Caco-2 (cell line): ENCODE data around the gene TRIM56. TPM values are rescaled to one million over a fixed set of nuclear protein-coding genes. Genes with fewer than 3 reads are reported as not detected.

ENCODE experiments used
- BruUV-seq: library from RNA; stranded (reverse); fragments of 400-500 nt; replicated peaks from 2 replicates; lab custom pipeline; 2021; lab: Mats Ljungman, UMichigan
- CTCF ChIA-PET: fragments of 300-600 bp; sonication (Branson Sonifier 250); formaldehyde crosslinking; loops from one replicate; lab custom pipeline; 2022; ENCODE audit warnings: antibody characterized with exemption; lab: Charles Lee
- POLR2A ChIA-PET: fragments of 300-600 bp; sonication (Branson Sonifier 250); formaldehyde crosslinking; loops from one replicate; lab custom pipeline; 2022; ENCODE audit warnings: antibody characterized with exemption; lab: Charles Lee
- DNase-seq, 2 experiments: peaks; one replicate each; pipeline versions ENCODE4 v3.0.0 to v3.0.0-alpha.2; 2020 to 2022
- H3K27me3 ChIP-seq: replicated peaks from 2 replicates; pipeline ENCODE4 v1.6.0; 2011; ENCODE audit warnings: low read length; ENCODE audit not compliant: control insufficient read depth, insufficient read depth
- H3K36me3 ChIP-seq: 2 replicates; pipeline ENCODE4 v1.5.1; 2011; ENCODE audit warnings: low read length; ENCODE audit not compliant: control insufficient read depth, insufficient read depth
- H3K4me1 ChIP-seq: fragments of 250-450 bp; sonication (Bioruptor Pico); 2 replicates; pipeline ENCODE4 v1.5.1; 2020; ENCODE audit warnings: mild to moderate bottlenecking
- H3K4me3 ChIP-seq: 2 replicates; pipeline ENCODE4 v1.5.1; 2011; ENCODE audit warnings: low read depth, mild to moderate bottlenecking, control low read depth, low read length
- H3K9me3 ChIP-seq: fragments of 250-450 bp; sonication (Bioruptor Pico); 2 replicates; pipeline ENCODE4 v1.5.1; 2020; ENCODE audit warnings: mild to moderate bottlenecking, moderate library complexity
- H3K27ac Mint-ChIP-seq: one replicate; pipeline ENCODE4 v1.8.0; 2022; ENCODE audit warnings: mixed read lengths; ENCODE audit not compliant: unreplicated experiment
- H3K27me3 Mint-ChIP-seq: one replicate; pipeline ENCODE4 v1.8.0; 2022; ENCODE audit warnings: mixed read lengths; ENCODE audit not compliant: insufficient read depth, unreplicated experiment
- H3K36me3 Mint-ChIP-seq: one replicate; pipeline ENCODE4 v1.8.0; 2022; ENCODE audit warnings: mild to moderate bottlenecking, mixed read lengths; ENCODE audit not compliant: insufficient read depth, unreplicated experiment
- H3K4me1 Mint-ChIP-seq: one replicate; pipeline ENCODE4 v1.8.0; 2022; ENCODE audit warnings: low read depth, mixed read lengths; ENCODE audit not compliant: unreplicated experiment
- H3K4me3 Mint-ChIP-seq: one replicate; pipeline ENCODE4 v1.8.0; 2022; ENCODE audit warnings: mild to moderate bottlenecking, moderate library complexity, mixed read lengths; ENCODE audit not compliant: unreplicated experiment
- H3K9me3 Mint-ChIP-seq: one replicate; pipeline ENCODE4 v1.8.0; 2022; ENCODE audit warnings: mixed read lengths; ENCODE audit not compliant: unreplicated experiment
- intact Hi-C: fragments of 100-400 bp; cut with micrococcal nuclease; formaldehyde crosslinking; loops from one replicate; pipeline ENCODE4 v1.10.0; 2022; ENCODE audit not compliant: unreplicated experiment
- total RNA-seq: library from RNA; stranded (reverse); gene quantifications from 2 replicates; pipeline ENCODE4 v1.2.3, GENCODE V29; 2022
- TF ChIP-seq, protein P1 (sequence below), 2 experiments: fragments of 200-600 bp in 1 of 2; IDR thresholded peaks; 1 replicate in 1 of 2; 2 replicates in 1 of 2; pipeline versions ENCODE4 v1.5.1 to v1.8.0; 2011 to 2022; ENCODE audit warnings: antibody characterized with exemption in 1 of 2, control low read depth in 1 of 2, inconsistent platforms in 1 of 2, low read depth in 1 of 2, low read length in 1 of 2, mild to moderate bottlenecking in 1 of 2, moderate library complexity in 1 of 2; ENCODE audit not compliant: insufficient read depth in 1 of 2, severe bottlenecking in 1 of 2, unreplicated experiment in 1 of 2

TRIM56 gene
- total RNA-seq, 1 experiment from 2014 or later: 30.3 TPM

GRCh38 chr7:101125989-101126650 is 40.8 kb downstream of the TRIM56 start:
- H3K4me1 Mint-ChIP-seq: peaks cover 20% of the 10 kb centered on the region
- CTCF ChIA-PET: interaction anchor here (0.6 to 1.0 kb wide), 4 partner anchors 12 to 237 kb away, joined by 3 to 4 read pairs (median 3); partner anchors contain the start of genes PLOD3, UFSP1 and ZNHIT1
- H3K27ac Mint-ChIP-seq: no peak overlapping the region
- no peak for DNase-seq
- peaks cover 23% of the 10 kb centered on the region for H3K4me1 ChIP-seq
- BruUV-seq: no TSS peak
- H3K36me3 ChIP-seq: no peaks in the 10 kb centered on the region
- no peaks in the 10 kb centered on the region for H3K9me3 Mint-ChIP-seq
- H3K27me3 ChIP-seq: no peaks in the 10 kb centered on the region
- no peaks in the 10 kb centered on the region for H3K9me3 ChIP-seq
- intact Hi-C loops: no loop called here
- H3K4me3 ChIP-seq: no peak overlapping the region
- POLR2A ChIA-PET: no interaction called here
- no peaks in the 10 kb centered on the region for H3K27me3 Mint-ChIP-seq
- H3K36me3 Mint-ChIP-seq: no peaks in the 10 kb centered on the region
- no peak overlapping the region for H3K4me3 Mint-ChIP-seq
- TF ChIP-seq, protein P1, sequence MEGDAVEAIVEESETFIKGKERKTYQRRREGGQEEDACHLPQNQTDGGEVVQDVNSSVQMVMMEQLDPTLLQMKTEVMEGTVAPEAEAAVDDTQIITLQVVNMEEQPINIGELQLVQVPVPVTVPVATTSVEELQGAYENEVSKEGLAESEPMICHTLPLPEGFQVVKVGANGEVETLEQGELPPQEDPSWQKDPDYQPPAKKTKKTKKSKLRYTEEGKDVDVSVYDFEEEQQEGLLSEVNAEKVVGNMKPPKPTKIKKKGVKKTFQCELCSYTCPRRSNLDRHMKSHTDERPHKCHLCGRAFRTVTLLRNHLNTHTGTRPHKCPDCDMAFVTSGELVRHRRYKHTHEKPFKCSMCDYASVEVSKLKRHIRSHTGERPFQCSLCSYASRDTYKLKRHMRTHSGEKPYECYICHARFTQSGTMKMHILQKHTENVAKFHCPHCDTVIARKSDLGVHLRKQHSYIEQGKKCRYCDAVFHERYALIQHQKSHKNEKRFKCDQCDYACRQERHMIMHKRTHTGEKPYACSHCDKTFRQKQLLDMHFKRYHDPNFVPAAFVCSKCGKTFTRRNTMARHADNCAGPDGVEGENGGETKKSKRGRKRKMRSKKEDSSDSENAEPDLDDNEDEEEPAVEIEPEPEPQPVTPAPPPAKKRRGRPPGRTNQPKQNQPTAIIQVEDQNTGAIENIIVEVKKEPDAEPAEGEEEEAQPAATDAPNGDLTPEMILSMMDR (IDR thresholded peaks at IDR 0.05; ENCODE audit: insufficient read depth in 1 of 2, low read depth in 1 of 2, low read length in 1 of 2, severe bottlenecking in 1 of 2, unreplicated experiment in 1 of 2): no peak

DNA sequence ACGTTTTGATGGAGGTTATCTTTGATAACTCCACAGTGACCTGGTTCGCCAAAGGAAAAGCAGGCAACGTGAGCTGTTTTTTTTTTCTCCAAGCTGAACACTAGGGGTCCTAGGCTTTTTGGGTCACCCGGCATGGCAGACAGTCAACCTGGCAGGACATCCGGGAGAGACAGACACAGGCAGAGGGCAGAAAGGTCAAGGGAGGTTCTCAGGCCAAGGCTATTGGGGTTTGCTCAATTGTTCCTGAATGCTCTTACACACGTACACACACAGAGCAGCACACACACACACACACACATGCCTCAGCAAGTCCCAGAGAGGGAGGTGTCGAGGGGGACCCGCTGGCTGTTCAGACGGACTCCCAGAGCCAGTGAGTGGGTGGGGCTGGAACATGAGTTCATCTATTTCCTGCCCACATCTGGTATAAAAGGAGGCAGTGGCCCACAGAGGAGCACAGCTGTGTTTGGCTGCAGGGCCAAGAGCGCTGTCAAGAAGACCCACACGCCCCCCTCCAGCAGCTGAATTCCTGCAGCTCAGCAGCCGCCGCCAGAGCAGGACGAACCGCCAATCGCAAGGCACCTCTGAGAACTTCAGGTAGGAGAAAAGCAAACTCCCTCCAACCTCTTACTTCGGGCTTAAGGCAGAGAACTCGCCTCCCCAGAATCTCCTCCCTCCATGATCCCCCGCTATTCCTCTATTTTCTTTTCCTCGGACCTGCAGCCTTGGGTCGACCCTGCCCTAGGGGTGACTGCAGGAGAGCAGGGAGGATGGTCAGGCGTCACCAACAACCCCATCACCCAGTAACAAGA is 41.6 kb downstream of the TRIM56 start, which contains the start of gene SERPINE1:
TSS of gene SERPINE1 (plus strand) at position 454 of the 809 bp plus-strand sequence. CDS start 1,290 bp downstream, outside the sequence.
- H3K4me1 Mint-ChIP-seq: peaks cover 18% of the 10 kb centered on the region
- Histone ChIP-seq H3K9me3 (no peaks in the 10 kb centered on the region), H3K27me3 (no peaks in the 10 kb centered on the region), H3K36me3 (no peaks in the 10 kb centered on the region), H3K4me3 (no peak within 1 kb of the TSS), H3K4me1 (peaks cover 15% of the 10 kb centered on the region)
- no peak within 1 kb of the TSS for H3K4me3 Mint-ChIP-seq
- H3K36me3 Mint-ChIP-seq: no peaks in the 10 kb centered on the region
- no peak within 1 kb of the TSS for H3K27ac Mint-ChIP-seq
- TF ChIP-seq, protein P1 (IDR thresholded peaks at IDR 0.05; ENCODE audit: insufficient read depth in 1 of 2, low read depth in 1 of 2, low read length in 1 of 2, severe bottlenecking in 1 of 2, unreplicated experiment in 1 of 2): peak; percentile 15 to 19
- ChIA-PET POLR2A (no interaction called here), CTCF (interaction anchor here (0.6 to 1.0 kb wide), 5 partner anchors 11 to 237 kb away, joined by 3 to 4 read pairs (median 3); partner anchors contain the start of genes PLOD3, UFSP1 and ZNHIT1)
- intact Hi-C loops: no loop called here
- no peaks in the 10 kb centered on the region for H3K27me3 Mint-ChIP-seq
- no peaks in the 10 kb centered on the region for H3K9me3 Mint-ChIP-seq
- BruUV-seq: no TSS peak
- DNase-seq: no peak

DNA sequence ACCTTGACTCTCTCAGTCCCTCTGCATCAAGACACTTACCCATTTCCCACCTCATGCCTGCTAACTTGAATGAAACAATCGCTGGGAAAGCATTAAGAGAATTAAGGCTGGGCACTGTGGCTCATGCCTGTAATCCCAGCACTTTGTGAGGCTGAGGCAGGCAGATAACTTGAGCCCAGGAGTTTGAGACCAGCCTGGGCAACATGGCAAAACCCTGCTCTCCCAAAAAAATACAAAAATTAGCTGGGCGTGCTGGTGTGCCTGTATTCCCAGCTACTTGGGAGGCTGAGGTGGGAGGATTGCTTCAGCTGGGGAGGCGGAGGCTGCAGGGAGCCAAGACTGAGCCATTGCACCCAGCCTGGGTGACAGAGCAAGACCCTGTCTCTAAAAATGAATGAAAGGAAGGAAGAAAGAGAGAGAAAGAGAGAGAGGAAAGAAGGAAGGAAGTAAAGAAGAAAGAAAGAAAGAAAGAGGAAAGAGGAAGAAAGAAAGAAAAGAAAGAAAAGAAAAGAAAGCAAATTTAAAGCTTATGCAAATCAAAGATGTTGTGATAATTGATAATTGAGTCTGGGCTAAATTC is 42.3 kb downstream of the TRIM56 start:
- TF ChIP-seq, protein P1 (IDR thresholded peaks at IDR 0.05; ENCODE audit: insufficient read depth in 1 of 2, low read depth in 1 of 2, low read length in 1 of 2, severe bottlenecking in 1 of 2, unreplicated experiment in 1 of 2): no peak
- Mint-ChIP-seq H3K4me3 (no peak overlapping the region), H3K9me3 (no peaks in the 10 kb centered on the region), H3K27ac (no peak overlapping the region), H3K27me3 (no peaks in the 10 kb centered on the region), H3K36me3 (no peaks in the 10 kb centered on the region), H3K4me1 (peaks cover 11% of the 10 kb centered on the region)
- intact Hi-C loops: no loop called here
- DNase-seq: no peak
- BruUV-seq: no TSS peak
- peaks cover 11% of the 10 kb centered on the region for H3K4me1 ChIP-seq
- no peak overlapping the region for H3K4me3 ChIP-seq
- no peaks in the 10 kb centered on the region for H3K27me3 ChIP-seq
- no peaks in the 10 kb centered on the region for H3K36me3 ChIP-seq
- CTCF ChIA-PET: interaction anchor here (0.5 to 0.8 kb wide), 3 partner anchors 49 to 164 kb away, joined by 3 to 4 read pairs (median 3); no protein-coding TSS in a partner anchor
- no peaks in the 10 kb centered on the region for H3K9me3 ChIP-seq
- POLR2A ChIA-PET: no interaction called here
